NCI-H2196 (cell line): ENCODE data around the gene GRM8.
A peak's percentile ranks its signal among the peaks of the same experiment; 100 is the strongest.

ENCODE experiments used
- DNase-seq: peaks from one replicate; lab custom pipeline; 2025; ENCODE audit not compliant: unreplicated experiment; lab: John Stamatoyannopoulos, UW

GRM8 gene

GRCh38 chr7:126820925-126821324, 431.8 kb downstream of the GRM8 start:
- DNase-seq, result no peak

DNA sequence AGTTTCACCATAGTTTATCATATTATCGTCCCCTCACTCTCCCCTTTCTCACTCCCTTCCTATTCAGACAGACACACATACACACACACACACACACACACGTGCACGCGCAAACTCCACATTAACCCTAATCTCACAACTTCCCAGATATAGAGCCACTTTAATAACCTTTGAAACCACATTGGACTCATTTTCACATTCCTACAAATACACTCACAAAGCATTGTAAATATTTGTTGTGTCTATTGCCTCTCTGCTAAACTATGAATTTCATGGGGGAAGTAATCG, 433.6 kb downstream of the GRM8 start:
- no peak for DNase-seq

DNA sequence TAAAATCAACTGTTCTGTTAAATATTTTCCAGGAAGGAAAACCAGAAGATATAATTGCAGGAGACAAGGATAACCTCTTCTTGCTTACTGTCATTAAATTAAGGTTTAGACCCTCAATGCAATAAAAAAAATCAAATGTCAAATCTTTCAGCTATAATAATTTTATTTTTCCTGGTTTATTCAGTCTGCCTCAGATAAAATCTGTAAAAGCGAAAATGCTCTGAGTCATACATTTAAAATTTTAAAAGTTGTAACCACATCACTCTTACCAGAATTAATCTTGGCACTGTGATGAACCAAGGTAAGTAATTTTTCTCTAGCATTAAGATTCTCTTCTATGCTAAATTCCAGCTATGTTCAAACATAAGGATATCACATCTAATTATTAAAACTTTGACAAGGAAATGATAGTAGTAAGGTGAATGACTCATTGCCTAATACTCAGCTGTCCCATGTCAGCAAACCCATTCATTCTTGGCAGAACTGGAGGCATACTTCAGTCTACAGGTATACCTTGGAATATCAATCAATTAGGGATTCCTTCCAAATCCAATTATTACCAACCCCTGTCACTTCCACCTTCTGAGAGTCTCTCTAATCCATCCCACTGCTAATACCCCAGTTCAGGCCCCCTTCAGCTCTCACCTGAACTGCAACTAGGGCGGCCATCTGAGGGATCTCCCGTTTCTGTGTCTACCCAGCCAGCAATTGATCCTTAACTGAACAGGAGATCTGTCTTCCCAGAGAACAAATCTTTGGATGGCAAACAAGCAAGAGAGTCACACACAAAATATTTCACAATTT, 434.1 kb downstream of the GRM8 start:
- no peak for DNase-seq

- DNase-seq, result no peak
Observed at GRCh38 chr7:126809188-126809587, 443.6 kb downstream of the GRM8 start.

GRCh38 chr7:126806614-126807013, 446.1 kb downstream of the GRM8 start:
- DNase-seq, result no peak

- no peak for DNase-seq
Observed at GRCh38 chr7:126805351-126805750, 447.4 kb downstream of the GRM8 start.

DNA sequence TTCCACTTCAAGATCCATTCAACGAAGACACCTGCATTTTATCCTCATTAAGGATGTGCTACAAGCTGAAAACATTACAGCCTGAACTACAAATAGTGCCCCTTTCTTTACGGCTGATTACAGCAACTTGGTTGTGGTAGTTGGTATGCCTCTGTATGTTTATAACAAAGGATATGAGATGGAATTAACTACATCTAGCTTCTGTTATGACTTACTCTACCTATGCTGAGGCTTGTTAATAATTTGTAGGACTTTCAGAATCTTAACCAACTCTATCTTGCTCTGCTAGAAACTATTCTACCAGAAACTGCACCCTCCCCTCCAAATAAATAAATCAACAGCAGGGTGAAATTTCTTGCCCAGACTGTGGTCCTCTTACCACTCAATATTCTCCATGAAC, 448.1 kb downstream of the GRM8 start:
- no peak for DNase-seq

GRCh38 chr7:126803990-126804389, 448.8 kb downstream of the GRM8 start:
- DNase-seq, result no peak

- DNase-seq, result peak; percentile 82
Observed at GRCh38 chr7:126803060-126803665, 449.6 kb downstream of the GRM8 start.

DNA sequence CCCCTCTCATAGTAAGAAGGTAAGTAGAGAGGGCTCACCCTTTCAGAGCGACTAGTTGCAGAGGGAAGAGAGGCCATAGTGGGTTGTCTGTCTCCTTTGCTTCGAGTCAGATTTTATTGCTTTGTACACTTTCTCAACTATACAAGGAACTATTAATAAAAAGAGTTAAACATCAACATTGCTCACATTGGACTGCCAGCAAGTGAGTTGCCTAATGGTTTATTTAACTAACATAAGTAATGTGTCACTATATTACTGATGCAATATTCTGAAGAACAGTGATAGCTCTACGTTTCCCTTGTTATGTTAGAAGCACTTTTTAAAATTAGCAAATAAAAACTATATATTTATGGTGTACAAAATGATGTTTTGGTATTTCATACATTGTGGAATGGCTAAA, 451.0 kb downstream of the GRM8 start:
- DNase-seq, result no peak

DNA sequence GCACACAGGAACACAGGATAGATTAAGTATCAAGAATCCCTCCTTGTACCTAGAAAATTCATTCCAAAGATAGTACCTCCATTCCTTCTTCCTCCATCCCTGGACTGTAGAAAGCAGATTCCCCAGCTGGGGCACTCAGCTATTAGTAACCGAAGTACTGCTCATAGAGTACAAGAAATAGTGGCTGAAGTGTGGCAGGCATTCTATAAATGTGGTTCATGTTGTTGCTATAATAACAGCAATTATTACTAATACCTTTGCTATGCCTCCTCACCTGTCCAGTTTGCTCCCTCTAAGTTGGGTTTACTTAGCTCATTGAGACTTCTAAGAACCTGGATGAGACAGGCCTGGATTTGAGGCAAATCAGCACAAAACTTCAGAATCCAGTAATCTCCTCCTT, 453.2 kb downstream of the GRM8 start:
- no peak for DNase-seq

DNA sequence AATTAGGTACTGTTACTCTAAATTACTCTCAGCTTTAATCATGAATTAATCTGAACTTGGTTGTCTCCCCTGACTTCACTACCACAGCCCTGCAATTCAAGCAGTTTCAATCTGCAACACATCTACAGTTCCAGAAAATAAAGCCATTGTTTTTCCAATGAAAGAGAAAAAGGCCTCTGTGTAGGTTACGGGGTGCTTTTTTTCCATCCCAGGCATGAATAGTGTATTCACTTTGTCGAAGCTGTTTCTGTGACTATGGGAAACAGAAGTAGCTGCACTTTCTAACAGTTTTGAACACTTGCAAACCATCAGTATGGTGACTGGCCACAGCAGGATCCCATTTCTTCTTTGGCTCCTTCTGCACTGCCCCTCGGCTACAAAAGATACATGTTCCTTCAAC, 460.2 kb downstream of the GRM8 start:
- no peak for DNase-seq

DNA sequence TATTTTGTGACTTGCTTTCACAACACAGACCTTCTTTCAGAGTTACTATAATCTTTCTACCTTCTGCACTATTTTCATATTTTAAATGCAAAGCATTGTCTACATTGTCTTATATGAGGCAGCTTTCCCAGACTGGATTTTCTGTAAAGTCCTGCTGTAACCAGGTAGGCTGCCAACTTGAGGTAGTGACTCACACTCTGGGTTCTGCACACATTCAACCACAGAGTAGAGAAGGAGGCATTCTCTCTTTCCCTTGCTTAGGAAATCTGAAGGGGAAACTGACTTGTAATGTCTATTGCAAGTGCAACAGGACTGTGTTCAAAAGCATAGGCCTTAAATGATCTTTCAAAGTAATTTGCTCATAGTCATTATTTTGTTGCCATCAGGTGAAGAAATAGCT, 461.4 kb downstream of the GRM8 start:
- no peak for DNase-seq

DNA sequence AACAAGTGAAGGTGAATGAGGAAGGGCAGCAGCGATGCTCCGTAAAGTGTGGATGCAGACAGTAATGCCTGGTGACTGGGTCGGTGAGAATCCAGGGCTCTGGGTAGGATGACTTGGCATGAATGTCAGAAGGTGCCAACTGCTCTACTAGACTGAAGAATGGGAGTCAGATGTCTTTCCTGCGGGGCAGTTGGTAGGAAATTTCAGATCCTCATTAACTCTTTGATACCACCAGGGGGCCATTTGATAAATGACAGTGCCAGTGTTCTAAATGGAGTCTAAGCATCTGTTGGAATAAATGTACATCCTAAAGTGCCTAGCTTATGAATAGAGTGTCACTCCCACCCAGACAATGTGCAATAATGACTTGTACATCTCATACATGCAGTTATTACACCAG, 462.0 kb downstream of the GRM8 start:
- DNase-seq, result no peak

DNA sequence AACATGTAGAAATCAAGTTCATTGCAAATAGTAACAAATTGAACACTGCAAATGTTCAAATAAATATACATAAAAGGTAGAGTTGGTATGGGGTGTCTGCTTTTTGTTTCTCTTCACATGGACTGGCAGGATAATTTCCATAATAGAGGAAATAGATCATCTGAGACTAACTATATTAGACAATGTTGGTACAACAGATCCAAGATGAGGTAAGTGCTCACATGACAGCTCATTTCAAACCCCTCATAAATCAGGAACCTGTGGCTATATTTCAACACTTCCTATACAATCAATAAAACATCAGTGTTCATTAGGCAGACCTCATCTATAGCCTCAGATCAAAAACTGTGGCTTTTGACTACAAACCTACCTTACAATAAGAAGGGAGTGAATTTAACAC, 469.1 kb downstream of the GRM8 start:
- no peak for DNase-seq

- DNase-seq, result no peak
Observed at GRCh38 chr7:126780993-126781392, 471.7 kb downstream of the GRM8 start.

GRCh38 chr7:126778101-126778500, 474.6 kb downstream of the GRM8 start:
- peak; percentile 80 for DNase-seq

GRCh38 chr7:126776498-126776897, 476.2 kb downstream of the GRM8 start:
- no peak for DNase-seq

GRCh38 chr7:126774077-126774476, 478.7 kb downstream of the GRM8 start:
- no peak for DNase-seq

DNA sequence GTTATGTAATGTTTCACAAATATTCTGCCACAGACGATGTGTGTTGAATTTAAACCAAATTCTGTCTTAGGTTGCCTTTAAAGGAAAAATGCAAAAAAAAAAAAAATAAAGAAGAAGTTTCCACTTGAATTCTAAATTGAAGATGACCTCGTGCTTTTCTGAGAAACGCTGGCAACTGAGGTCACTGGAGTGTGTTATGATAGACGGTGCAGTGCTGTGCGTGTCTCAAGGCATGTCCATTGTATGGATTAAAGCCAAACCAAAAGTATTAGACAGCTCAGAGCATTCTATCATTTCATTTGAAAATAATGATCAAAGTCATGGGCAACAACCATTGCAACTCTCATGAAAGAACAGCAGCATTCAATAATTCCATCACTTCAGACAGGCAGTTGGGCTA, 483.9 kb downstream of the GRM8 start:
- DNase-seq, result no peak

DNA sequence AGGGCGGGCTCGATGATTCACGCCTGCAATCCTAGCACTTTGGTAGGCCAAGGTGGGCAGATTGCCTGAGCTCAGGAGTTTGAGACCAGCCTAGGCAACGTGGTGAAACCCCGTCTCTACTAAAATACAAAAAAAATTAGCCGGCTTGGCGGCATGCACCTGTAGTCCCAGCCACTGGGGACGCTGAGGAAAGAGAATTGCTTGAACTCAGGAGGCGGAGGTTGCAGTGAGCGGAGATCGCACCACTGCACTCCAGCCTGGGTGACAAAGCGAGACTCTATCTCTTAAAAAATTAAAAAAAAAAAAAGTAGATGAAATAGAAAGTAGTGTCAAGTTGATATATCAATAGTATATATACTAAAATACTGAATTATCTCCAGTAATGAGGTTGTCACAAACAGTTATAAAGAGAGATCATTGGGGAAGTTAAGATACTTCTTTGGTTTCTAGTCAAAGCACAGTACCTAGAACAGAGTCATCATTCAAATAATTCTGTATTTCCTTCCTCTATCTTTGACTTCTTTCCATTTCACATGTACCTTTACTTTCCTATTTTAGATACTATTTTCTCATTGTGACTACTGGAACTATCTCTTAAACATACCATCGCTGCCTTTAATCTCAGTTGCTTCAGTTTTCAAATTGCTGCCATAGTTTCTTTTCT, 491.7 kb downstream of the GRM8 start:
- DNase-seq, result no peak

GRCh38 chr7:126755381-126755780, 497.4 kb downstream of the GRM8 start:
- no peak for DNase-seq
